Fibroblast of skin of abdomen (primary cell): ENCODE data around the gene STAMBPL1.

ENCODE experiments used
- DNase-seq: peaks from one replicate; pipeline ENCODE4 v3.0.0-alpha.2; 2013

STAMBPL1 gene

GRCh38 chr10:88952647-88953111 is 72.6 kb downstream of the STAMBPL1 start, which contains the start of gene ACTA2:
TSS of gene ACTA2 (minus strand) at chr10:88952773. CDS start at chr10:88948930, 3,843 bp downstream.
- peak; percentile 97 for DNase-seq

- no peak for DNase-seq
Observed at GRCh38 chr10:88953662-88954061, 73.6 kb downstream of the STAMBPL1 start.

- DNase-seq: no peak
Observed at GRCh38 chr10:88954458-88955083, 74.5 kb downstream of the STAMBPL1 start.

- DNase-seq: no peak
Observed at GRCh38 chr10:88957381-88957780, 77.3 kb downstream of the STAMBPL1 start.

- DNase-seq: no peak
Observed at GRCh38 chr10:88958721-88959120, 78.7 kb downstream of the STAMBPL1 start.

GRCh38 chr10:88960802-88961201 is 80.8 kb downstream of the STAMBPL1 start:
- DNase-seq: no peak

- no peak for DNase-seq
Observed at GRCh38 chr10:88961266-88961665, 81.2 kb downstream of the STAMBPL1 start.

GRCh38 chr10:88962336-88962735 is 82.3 kb downstream of the STAMBPL1 start:
- no peak for DNase-seq

GRCh38 chr10:88963318-88963717 is 83.3 kb downstream of the STAMBPL1 start:
- no peak for DNase-seq

GRCh38 chr10:88964360-88964759 is 84.3 kb downstream of the STAMBPL1 start:
- no peak for DNase-seq

GRCh38 chr10:88964869-88965415 is 84.9 kb downstream of the STAMBPL1 start:
- peak; percentile 49 for DNase-seq

- DNase-seq: no peak
Observed at GRCh38 chr10:88966797-88967196, 86.8 kb downstream of the STAMBPL1 start.

- DNase-seq: peak; percentile 49
Observed at GRCh38 chr10:88968391-88968790, 88.3 kb downstream of the STAMBPL1 start.

GRCh38 chr10:88971221-88972061 is 91.4 kb downstream of the STAMBPL1 start:
- peak; percentile 18 for DNase-seq
